AG10803 (cell line): ENCODE results near the gene FBLN2.

Experiments
- DNase-seq: peaks from one replicate; pipeline ENCODE4 v3.0.0; 2010; ENCODE audit warnings: low read depth
- H3K4me3 ChIP-seq: 2 replicates; pipeline ENCODE4 v1.5.1; 2011; ENCODE audit warnings: mild to moderate bottlenecking, low read length, control low read depth
- CTCF ChIP-seq: conservative IDR thresholded peaks from 2 replicates; pipeline ENCODE4 v1.5.1; 2011; ENCODE audit warnings: mild to moderate bottlenecking, low read length, control low read depth, inconsistent platforms

FBLN2 gene

GRCh38 chr3:13568515-13569028 lies 19.6 kb downstream of the FBLN2 start:
- no peak for DNase-seq
- no peak overlapping the region for H3K4me3 ChIP-seq
- TF ChIP-seq CTCF = no peak

DNA sequence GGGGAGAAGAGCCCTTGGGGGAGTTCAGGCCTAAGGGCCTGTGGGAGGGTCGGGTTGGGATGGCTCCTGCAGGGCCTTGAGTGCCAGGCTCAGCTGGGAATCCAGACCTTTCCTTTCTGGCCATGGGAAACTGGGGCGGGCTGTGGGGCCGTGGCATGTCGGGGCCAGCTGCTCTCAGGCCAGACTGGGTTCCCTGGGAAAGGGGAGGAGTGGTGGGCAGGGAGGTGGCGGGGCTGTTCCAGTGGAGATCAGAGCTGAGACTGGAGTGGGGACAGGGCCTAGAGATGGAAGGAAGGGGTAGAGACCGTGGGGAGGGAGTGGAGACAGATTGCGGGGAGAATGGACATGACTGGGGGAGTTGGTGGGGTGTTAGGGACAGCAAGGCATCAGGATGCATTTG lies 20.3 kb downstream of the FBLN2 start:
- H3K4me3 ChIP-seq = no peak overlapping the region
- DNase-seq = no peak
- no peak for TF ChIP-seq CTCF

DNA sequence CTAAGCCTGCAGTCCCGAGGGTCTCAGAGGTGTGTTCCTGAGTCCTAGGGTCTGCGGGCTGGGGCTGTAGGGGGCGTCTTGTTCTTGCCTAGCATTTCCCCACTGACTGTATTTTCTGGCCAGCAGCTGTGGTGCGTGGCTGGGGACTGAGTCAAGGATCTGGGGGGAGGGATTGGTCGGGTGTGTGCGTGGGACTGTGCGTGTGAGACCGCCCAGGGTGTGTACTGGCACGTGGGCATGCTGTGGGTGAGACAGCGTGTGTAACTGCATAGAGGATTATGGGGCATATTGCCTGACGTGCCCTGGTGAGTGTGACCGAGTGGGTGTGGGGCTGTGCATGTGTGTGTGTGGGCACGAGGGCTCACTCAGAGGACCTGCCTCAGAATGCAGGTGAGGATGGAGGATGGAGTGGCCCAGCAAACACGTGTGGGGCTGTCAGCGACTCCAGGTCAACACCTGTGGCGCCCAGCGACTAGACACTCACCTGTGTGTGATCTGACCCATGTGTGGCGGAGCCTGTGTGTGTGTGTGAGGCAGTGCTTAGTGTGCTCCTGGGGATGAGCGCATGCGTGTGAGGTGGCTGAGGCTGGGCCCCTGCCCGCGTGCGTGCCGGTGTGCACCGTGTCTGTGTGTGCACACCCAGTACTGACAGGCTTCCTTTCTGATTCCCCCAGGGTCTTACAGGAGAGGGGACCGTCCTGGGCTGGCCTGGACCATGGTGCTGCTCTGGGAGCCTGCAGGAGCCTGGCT lies 20.9 kb downstream of the FBLN2 start:
- peak; percentile 73 for DNase-seq
- H3K4me3 ChIP-seq = no peak overlapping the region
- no peak for TF ChIP-seq CTCF

DNA sequence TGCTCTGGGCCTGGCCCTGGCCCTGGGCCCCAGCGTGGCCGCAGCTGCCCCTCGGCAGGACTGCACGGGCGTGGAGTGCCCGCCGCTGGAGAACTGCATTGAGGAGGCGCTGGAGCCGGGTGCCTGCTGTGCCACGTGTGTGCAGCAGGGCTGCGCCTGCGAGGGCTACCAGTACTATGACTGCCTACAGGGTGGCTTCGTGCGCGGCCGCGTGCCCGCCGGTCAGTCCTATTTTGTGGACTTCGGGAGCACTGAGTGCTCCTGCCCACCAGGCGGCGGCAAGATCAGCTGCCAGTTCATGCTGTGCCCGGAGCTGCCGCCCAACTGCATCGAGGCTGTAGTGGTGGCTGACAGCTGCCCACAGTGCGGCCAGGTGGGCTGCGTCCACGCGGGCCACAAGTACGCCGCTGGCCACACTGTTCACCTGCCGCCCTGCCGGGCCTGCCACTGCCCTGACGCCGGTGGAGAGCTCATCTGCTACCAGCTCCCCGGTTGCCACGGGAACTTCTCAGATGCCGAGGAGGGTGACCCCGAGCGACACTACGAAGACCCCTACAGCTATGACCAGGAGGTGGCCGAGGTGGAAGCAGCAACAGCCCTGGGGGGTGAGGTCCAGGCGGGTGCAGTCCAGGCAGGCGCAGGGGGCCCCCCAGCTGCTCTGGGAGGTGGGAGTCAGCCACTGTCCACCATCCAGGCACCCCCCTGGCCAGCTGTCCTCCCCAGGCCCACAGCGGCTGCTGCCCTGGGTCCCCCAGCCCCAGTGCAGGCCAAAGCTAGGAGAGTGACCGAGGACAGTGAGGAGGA lies 21.7 kb downstream of the FBLN2 start:
- TF ChIP-seq CTCF = no peak
- H3K4me3 ChIP-seq = no peak overlapping the region
- DNase-seq = no peak

DNA sequence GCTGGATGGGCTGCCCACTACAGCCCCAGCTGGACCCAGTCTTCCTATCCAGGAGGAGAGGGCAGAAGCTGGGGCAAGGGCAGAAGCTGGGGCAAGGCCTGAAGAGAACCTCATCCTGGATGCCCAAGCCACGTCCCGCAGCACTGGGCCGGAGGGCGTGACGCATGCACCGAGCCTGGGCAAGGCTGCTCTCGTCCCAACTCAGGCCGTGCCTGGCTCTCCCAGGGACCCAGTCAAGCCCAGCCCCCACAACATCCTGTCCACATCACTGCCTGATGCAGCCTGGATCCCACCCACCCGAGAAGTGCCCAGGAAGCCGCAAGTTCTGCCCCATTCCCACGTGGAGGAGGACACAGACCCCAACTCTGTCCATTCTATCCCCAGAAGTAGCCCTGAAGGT lies 22.3 kb downstream of the FBLN2 start:
- TF ChIP-seq CTCF = no peak
- no peak for DNase-seq
- no peak overlapping the region for H3K4me3 ChIP-seq

DNA sequence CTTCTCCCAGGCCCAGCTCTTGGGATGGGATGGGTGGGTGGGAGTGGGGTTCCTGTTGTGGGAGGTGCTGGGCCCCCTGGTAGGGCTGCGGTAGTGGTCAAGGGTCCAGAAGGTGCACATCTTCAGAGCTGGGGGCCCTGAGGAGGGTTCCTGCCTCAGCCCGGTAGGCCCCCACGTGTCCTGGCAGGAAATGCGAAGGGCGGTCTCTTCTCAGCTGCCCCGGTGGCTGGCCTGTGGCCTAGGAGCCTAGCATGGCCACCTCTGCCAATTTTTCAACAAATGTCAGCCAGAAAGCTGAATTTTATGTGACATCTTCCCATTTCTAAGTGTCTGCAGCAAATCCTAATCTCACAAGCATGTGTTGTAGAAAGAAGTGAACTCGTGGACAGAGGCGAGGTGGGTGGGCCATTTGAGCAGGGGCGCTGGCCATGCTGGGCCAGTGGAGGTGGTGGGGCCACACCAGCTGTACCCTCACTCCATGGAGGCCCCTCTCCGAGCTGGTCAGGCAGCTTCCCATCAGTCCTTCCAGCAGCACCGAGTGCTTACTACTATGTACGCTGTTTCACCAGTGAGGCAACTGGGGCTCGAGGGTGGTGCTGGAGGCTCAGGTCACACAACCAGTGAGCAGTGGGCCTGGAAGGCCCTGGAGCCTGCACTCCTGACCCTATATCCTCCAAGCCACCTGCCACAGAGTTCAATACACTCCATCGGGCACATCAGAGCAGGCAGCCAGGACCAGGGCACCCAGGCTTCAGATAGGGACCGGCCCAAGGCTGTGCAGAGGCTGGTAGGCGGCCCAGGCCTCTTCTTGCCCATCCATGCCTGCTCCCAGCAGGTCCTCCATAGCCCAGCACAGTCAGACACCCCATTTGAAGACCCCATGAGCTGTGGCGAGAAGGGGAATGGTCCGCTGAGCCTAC lies 23.2 kb downstream of the FBLN2 start:
- H3K4me3 ChIP-seq = no peak overlapping the region
- DNase-seq = no peak
- TF ChIP-seq CTCF = no peak
